H4 (cell line): ENCODE measurements around the gene PRKAB1. TPM values are rescaled to one million over a fixed set of nuclear protein-coding genes. Genes with fewer than 3 reads are reported as not detected.

Experiments
- DNase-seq: peaks from one replicate; pipeline ENCODE4 v3.0.0-alpha.2; 2015; ENCODE audit warnings: low spot score
- total RNA-seq: library from RNA; depleted of rRNA; stranded (reverse); fragments of >200 nt; shearing (Covaris generic); gene quantifications from 2 replicates; pipeline ENCODE4 v1.2.3, GENCODE V29; 2014

The PRKAB1 gene
- total RNA-seq, 1 experiment from 2014 or later, result 15.0 TPM

DNA sequence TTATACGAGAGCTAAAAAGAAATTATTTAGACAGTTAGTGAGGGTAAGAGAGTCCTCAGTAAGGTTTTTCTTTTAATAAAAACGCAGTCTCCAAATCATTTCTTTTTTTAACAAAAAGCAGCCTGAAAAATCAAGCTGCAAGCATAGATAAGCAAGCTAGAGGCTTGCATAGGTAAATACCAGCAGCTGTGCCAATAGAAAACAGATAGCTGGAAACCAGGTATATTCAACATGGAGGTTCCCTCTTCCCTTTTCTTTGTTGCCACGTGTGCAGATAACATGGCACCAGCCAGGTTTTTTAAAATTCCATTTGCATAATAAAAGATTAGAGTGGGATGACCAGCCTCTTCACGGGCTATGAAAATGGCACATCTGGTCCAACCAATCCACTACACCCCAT is 6.1 kb upstream of the PRKAB1 start:
- no peak for DNase-seq

DNA sequence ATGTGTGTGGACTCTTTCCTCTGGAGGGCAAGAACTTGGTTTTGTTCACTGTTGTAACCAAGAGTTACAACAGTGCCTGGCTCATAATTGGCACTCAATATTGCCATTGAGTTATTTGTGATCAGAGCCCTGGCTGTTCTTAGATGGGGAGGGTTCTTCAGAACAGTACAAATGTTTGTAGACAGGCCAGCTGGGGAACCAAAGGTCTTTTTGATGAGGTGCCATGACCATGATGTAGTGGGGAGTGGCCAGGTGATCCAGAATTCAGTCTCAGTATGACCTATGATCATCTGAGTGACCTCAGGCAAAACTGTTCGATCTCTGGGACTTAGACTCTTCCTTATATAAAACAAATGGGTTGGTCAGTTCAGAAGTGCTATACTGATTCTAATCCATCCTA is 3.3 kb upstream of the PRKAB1 start:
- no peak for DNase-seq

DNA sequence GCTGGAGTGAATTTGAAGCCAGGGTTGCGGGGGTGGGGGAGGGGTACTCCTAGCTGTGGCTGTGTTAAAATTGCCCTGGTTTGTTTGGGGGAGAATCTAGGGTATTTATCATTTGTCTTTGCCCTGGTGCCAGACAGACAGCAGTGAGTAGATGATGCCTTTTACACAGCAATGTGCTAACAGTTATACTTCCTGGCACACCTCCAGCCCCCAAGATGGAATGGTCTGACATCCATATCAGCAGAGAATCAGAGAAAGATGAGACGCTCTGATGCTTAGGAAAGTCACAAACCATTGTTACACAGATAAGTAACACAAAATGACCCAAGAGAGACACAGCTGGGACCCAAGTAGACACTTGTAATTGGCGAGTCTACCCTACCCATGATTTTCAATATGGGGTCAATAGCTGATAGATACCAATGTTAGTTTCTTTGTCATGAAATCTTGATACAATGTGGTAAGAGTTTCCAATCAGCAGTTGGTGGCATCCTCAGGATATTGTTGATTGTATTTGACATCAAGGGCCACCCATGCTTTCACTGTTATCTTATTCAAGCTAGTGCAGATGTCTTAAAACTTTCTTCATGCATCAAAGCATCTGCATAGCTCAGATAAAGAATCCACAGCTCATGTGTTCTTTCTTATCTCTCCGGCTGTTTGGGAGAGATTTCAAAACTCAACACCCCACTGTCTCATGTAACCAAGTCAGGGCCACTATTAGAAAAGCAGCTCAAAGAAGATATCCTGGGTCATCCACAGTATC is 2.6 kb upstream of the PRKAB1 start:
- no peak for DNase-seq

DNA sequence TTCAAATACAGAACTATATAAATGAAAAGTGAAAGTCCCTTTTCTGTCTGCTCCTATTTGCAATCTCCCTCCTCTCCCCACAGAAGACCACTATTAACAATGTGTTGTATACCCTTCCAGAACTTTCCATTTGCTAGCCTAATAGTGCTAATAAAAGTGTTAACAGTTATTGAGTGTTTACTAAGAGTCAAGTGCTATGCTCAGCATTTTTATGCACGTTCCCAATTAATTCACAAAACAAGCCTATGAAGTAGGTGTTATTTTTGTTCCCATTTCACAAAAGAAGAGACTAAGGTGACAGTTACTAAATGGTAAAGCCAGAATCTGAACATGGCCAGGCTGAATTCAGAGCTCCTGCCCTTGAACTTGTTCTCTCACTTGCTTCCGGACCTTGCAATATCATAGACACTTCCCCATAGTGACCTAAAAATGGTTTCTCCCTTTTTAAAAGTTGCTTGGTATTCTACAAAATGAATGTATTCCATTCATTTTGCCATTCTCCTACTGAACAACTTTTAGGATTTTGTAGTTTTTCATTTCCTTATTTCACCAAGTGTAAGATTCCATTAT is 1.6 kb upstream of the PRKAB1 start:
- no peak for DNase-seq

DNA sequence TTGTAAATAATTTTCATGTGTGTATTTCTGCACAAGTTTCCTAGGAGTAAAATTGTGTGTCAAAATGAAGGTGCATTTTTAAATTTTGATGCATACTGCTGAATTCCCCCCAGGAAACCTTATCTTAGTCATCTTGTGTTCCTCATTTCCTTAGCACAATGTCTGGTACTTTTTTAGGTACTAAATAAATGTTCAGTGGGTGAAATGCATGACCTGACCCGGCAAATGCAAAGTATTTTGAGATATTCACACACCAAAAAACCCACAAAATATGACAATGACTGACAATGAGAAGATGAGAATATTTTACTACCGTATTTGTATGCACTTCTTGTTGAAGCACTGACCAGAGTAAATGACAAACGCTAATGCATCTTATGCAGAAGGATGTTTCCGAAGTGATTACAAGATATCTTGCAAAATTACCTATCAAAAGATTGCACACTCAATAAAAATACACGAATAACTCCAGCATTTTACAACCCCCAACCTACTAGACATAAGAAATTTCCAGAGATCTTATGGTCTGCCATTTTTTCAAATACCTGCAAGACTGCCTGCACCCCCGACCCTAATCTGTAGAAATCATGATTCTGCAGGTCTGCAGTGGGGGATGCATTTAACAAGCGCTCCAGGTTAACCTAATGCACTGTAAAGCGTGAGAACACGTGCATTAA is 895 bp upstream of the PRKAB1 start:
- no peak for DNase-seq

DNA sequence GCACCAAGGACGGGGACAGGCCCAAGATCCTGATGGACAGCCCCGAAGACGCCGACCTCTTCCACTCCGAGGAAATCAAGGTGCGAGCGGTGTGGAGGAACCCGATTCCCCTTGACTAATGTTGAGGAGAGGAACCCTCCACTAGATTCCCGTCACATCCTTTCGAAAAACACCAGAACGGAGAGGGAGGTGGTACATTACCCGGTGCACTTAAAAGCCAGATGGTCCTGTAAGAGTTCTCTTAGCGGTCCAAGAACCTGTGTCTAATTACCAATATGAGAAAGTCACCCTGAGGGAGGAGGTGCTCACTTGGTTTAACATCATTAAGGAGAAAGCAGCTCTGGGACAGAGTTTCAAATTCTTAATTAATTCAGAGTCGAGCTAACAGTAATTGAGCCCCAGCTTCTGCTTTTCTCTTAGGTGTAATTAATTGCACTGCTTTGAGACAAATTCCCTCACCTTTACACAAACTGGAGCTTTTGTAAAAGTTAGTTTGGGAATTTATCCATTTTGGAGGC is 450 bp downstream of the PRKAB1 start:
- no peak for DNase-seq

DNA sequence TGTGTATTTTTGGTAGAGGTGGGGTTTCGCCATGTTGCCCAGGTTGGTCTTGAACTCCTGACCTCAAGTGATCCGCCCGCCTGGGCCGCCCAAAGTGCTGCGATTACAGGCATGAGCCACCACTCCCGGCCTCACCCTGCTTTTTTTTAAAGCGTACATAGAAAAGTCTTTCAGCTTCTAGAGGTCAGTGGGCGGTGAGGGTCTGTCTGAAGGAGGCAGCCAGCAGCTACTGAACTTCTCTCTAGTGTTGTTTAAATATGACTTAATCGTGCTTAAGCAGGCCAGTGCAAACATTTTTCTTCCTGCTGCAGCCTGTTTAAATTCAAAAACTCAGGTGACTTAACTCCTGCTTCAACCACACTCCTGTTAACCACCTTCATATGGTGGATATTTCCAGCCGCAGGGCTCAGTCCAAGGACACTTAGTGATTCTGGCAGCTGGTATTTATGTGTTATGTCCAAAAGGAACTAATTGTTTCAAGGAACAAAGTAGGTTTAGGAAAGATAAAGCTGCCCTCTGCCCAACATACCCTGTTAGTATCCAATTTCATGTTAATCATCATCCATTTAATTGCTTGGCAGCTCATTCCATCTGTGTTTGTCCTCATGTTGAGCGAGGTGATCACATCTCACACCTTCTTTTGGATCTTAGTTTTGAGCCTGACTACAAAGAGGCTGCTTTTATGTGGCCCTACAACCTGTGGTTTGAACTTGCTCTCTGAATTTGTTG is 2.0 kb downstream of the PRKAB1 start:
- no peak for DNase-seq

DNA sequence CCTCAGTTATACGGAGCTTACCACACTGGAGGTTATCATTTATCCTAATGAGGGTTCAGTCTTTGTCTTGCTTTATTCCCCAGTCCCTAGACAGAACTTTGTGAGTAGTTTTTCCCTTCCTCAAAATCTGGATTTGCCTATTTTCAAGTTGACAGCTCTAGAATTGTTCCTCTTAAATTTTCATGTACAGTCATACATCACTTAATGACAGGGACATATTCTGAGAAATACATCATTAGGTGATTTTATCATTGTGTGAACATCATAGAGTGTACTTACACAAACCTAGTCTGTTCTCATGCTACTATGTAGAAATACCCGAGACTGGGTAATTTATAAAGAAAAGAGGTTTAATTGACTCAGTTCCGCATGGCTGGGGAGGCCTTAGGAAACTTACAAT is 3.1 kb downstream of the PRKAB1 start:
- no peak for DNase-seq

DNA sequence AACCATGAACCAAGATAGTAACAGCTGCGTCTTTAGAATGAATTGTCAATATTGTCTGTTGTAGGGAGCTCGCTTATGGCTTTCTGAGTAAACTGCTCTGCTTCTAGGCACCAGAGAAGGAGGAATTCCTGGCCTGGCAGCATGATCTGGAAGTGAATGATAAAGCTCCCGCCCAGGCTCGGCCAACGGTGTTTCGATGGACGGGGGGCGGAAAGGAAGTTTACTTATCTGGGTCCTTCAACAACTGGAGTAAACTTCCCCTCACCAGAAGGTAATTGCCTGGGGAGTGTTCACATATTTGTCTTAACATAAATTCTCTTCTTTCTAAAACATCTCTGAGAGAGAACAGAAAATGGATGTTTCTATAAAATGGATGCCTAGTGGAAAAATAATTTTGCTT is 4.3 kb downstream of the PRKAB1 start:
- DNase-seq, result no peak

DNA sequence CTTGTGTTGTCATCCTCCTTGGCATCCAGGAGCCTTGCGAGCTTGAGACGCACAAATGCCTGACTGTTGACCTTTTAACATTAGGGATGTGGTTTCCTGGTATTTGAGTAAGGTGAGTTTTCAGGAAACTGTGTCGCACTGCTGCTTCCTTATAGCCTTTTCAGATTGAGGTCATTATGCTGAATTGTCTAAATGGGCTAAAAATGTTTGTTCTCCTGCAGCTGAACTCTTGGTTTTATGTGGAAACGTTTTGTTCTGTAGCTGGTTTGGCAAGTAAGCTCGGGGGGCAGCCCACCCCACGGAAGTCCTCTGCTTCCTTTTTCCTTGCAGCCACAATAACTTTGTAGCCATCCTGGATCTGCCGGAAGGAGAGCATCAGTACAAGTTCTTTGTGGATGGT is 5.7 kb downstream of the PRKAB1 start:
- no peak for DNase-seq

DNA sequence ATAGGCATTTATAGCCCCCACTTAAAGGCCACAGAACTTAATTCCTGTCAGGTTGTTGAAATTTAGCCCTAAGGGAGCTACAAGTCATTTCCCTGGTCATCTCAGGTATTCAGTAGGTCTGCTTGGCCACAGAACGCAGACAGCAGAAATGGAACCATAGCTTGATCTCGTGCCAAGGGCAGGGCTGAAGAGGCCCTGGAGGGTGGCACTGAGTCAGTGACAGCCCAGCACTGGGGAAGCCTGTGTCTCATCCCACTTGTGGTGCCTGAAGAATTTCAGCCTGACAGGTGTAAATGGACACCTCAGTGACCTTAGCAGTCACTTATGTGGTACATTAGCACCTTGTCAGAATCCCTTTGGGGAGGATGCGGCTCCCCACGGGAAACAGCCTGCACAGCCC is 6.6 kb downstream of the PRKAB1 start:
- no peak for DNase-seq

DNA sequence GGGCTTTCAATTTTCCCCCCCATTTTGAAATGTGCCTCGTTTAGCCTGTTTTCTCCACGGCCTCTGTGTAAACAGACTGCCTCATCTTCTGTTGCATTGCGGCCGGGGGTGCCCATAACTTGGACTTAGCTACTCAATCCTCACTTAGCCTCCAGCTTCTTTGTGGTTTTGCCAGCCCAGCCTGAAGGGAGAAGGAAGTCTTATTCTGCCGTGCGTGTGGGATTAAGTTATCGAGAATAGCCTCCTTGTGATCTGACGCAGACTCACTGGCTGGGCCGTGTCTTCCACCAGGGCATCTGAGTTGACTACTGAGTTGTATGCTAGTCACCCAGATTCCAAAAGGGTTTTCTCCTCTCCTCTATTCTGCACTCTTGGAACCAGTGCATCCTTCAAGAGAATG is 8.1 kb downstream of the PRKAB1 start:
- DNase-seq, result no peak

DNA sequence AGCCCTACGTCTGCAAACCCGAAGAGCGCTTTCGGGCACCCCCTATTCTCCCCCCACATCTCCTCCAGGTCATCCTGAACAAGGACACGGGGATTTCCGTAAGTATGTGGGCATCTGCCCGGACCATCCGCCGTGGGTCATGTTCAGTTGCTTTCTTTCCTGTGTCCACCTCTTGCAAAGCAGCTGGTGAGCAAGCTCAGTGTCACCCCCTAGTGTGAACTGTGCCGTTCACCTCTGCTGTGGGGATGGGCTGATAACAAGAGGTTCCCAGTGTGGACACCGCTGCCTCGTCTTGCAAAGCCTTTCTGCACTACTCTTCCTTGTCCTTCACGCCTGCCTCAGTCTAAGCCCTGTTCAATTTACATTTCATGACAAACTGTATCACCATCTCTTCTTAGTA is 8.6 kb downstream of the PRKAB1 start:
- DNase-seq, result no peak

DNA sequence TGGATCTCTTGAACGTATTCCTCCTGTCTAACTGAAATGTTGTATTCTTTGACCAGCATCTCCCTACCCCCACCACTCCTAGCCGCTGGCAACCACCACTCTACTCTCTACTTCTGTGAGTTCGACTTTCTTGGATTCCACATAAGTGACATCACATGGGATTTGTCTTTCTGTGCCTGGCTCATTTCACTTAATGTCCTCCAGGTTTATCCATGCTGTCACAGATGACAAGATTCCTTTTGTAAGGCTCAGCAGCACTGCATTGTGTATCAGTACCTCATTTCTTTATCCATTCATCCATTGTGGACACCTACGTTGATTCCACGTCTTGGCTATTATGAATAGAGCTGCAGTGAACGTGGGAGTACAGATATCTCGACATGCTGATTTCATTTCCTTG is 10.5 kb downstream of the PRKAB1 start:
- no peak for DNase-seq

DNA sequence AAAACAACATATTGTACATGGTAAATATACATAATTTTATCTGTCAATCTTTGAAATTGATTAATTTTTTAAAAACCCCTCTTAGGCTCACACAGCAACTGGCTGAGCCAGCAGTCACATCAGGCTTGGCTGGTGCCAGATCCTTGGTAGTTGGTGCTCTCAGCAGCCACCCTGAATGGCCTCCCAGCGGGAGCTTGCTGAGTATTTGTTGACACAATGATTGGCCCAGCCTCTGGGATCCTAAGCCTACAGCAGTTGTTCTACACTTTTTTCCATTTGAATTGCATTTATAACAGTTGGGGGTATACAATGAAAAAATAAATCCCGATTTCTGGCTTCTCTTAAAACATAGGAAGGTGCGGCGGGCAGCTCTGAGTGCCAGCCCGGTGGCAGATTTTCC is 11.1 kb downstream of the PRKAB1 start:
- DNase-seq, result no peak

DNA sequence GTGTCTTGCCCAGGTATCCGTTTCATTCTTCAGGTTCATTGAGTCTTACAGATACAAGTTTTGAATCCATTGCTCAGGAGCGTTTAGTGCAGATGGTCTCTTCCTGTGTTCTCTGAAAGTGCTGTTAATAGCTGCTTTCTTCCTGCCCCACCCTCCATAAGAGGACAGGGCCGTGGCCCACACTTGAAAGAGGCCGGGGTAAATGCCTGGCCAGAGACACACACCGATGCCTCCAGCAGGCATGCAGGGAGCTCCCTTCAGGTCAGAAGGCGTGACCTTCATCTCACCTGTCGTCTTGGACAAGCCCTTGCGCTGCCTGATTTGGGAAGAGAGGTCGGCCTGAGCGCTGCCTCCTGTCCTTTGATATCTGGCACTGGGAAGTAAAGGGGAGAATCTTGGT is 11.6 kb downstream of the PRKAB1 start:
- no peak for DNase-seq

DNA sequence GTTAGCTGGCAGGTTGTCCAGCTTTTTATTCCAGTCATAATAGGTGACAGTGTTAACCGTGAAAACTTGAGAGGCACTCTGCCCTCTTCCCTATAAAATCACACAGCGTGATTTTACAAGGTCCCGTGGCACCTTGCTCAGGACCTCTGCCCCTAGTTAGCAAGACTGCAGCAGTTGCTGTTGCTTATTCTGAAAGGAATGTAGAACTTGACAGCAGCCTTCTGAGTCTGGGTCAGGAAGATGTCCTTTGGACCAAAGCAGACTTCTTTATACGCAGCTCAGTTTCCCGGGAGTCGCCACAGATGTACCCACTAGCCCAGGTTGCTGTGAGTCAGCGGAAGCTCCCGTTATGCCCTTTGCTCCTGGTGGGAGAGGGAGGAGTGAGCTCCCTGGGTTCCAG is 13.2 kb downstream of the PRKAB1 start:
- no peak for DNase-seq

DNA sequence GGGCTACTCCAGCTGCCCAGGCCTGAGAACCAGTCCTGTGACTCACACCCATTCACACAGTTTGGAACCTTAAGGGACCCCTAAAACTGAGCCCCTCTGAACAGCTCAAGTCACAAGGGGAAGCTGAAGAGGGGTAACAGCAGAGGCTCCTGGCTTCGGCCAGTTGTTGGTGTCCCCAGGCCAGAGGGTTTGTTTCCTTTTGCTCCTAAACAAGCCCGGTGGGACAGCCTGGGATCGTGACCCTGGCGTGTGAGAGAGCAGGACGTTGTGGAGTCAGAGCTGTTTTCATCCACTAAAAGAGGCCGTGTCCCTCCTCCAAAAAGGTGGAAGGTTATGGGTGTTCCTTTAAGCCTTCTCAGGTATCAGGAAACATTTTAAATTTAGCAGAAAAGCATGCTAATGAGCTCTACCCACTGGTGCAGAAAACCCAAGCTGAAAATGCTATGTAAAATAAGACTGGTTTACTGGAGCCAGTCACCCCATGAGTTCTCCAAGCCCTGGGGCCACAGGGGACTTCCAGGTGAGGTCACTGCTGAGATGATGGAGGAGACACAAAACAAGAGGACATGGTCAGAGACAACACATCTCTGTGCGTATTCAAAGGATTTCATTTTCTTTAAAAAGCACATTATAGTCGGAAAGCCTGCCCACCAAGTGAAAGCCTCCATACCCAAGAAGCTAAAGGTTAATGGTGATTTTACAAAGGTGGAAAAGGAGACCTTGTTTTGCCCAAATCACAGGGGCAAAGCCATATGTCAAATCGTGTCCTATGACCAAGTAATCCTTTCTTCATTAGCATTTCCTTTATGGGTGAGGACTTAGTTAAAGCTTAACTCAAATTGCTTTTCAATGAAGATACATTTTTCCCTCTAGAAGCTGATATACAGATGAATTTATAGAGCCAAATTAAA is 14.1 kb downstream of the PRKAB1 start:
- no peak for DNase-seq

DNA sequence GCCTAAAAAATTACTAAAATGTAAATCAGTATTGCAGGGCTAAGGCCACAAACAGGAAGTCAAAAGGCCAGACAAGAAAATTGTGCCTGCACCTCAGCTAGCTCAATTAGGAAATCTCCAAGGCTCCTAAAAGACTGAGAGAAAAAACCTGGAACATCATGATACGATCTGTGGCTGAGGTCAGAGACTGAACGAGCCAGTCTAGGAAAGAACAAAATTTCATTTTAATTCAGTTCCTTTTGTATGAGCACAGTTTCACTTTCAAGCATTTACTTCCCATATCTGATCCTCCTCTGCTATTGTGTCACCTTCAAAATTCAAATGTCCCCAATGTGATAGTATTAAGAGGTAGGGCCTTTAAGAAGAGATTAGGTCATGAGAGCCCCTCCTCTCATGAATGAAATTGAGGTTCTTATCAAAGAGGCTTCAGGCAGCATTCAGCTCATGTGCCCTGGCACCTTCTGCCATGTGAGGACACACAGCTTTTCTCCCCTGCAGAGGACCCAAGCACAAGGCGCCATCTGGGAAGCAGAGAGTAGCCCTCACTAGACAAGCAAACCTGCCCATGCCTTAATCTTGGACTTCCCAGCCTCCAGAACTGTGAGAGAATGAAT is 14.8 kb downstream of the PRKAB1 start:
- DNase-seq, result no peak

DNA sequence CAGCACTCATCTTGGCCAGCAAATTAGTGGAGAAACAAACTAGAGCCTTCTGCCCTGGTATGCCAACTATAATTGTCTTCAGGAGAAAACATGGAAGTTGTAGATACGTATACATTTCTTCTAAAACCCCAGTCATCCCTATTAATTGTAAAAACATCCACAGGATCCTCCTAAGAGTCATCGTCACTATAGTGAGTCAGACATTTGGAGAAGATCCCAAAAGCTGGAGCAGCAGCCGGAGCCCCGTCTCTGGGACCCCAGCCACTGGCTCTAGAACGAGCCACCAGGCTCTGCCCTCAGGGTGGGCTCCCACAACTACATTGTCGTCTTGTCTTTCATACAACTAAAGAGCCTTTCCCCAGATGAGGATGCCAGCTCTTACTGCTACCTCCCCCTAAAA is 15.5 kb downstream of the PRKAB1 start:
- no peak for DNase-seq

DNA sequence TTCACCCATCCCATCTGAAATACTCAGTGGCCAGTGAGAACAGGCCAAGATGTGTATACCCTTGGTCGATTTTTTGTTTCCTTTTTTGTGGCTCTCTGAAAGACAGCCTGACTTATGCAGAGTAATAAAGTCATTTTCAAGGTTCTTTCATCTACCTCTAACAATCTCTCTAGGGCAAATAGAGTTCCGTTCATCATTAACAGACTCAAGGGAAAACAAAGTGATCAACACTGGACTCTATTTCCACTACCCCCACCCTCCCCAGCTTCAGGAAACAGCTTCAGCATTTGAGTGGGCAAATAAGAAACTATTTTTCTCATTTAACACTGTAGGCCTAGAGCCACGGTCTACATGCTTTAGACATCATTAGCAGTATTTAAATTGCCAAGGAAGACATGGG is 15.9 kb downstream of the PRKAB1 start:
- no peak for DNase-seq
